Neural cell (in vitro differentiated cells): Measurements from ENCODE around the gene SUPT3H. TPM values are rescaled to one million over a fixed set of nuclear protein-coding genes. Genes with fewer than 3 reads are reported as not detected.

Experiments
- H2AFZ ChIP-seq: fragments of 200-600, 300-800 bp; sonication (generic), shearing (Covaris generic); 2 replicates; pipeline ENCODE4 v1.6.0; 2014; ENCODE audit warnings: low read depth, mild to moderate bottlenecking, antibody characterized with exemption, low read length, moderate library complexity
- H3F3A ChIP-seq: fragments of 200-600 bp; shearing (Covaris generic); 2 replicates; pipeline ENCODE4 v1.6.1; 2016; ENCODE audit warnings: mild to moderate bottlenecking, moderate library complexity, mixed read lengths, antibody characterized with exemption, low read length; ENCODE audit not compliant: insufficient read depth, poor library complexity, severe bottlenecking
- H3K27ac ChIP-seq: fragments of 200-600, 300-800 bp; sonication (generic), shearing (Covaris generic); 2 replicates; pipeline ENCODE4 v1.5.1; 2014; ENCODE audit warnings: mild to moderate bottlenecking, low read length, moderate library complexity
- H3K27me3 ChIP-seq: fragments of 300-800, 200-600 bp; sonication (generic), shearing (Covaris generic); 2 replicates; pipeline ENCODE4 v1.6.0; 2014; ENCODE audit warnings: mild to moderate bottlenecking, low read depth, low read length, moderate library complexity; ENCODE audit not compliant: insufficient read depth
- H3K36me3 ChIP-seq: fragments of 300-800, 200-600 bp; sonication (generic), shearing (Covaris generic); 2 replicates; pipeline ENCODE4 v1.5.1; 2014; ENCODE audit warnings: mild to moderate bottlenecking, antibody characterized with exemption, low read length, moderate library complexity; ENCODE audit not compliant: insufficient read depth
- H3K4me2 ChIP-seq: fragments of 300-800, 200-600 bp; sonication (generic), shearing (Covaris generic); 2 replicates; pipeline ENCODE4 v1.6.0; 2014; ENCODE audit warnings: mild to moderate bottlenecking, low read length
- H3K4me3 ChIP-seq: fragments of 300-800, 200-600 bp; sonication (generic), shearing (Covaris generic); 2 replicates; pipeline ENCODE4 v1.5.1; 2014; ENCODE audit warnings: mild to moderate bottlenecking, low read length, moderate library complexity
- H3K79me2 ChIP-seq: fragments of 200-600 bp; shearing (Covaris generic); replicated peaks from 2 replicates; pipeline ENCODE4 v1.6.0; 2014; ENCODE audit warnings: mild to moderate bottlenecking, low read length, moderate library complexity; ENCODE audit not compliant: insufficient read depth
- H3K9ac ChIP-seq: fragments of 300-800, 200-600 bp; sonication (generic), shearing (Covaris generic); 2 replicates; pipeline ENCODE4 v1.6.1; 2016; ENCODE audit warnings: mild to moderate bottlenecking, low read length, mixed read lengths
- H3K9me2 ChIP-seq: fragments of 200-600 bp; shearing (Covaris generic); 2 replicates; pipeline ENCODE4 v1.6.1; 2016; ENCODE audit warnings: mild to moderate bottlenecking, low read length, mixed read lengths; ENCODE audit not compliant: insufficient read depth
- H3K9me3 ChIP-seq: fragments of 200-600, 300-800 bp; sonication (generic), shearing (Covaris generic); 2 replicates; pipeline ENCODE4 v1.6.1; 2016; ENCODE audit warnings: mild to moderate bottlenecking, mixed run types, low read length, moderate library complexity, mixed read lengths
- H4K20me1 ChIP-seq: fragments of 200-600 bp; shearing (Covaris generic); 2 replicates; pipeline ENCODE4 v1.6.1; 2016; ENCODE audit warnings: mild to moderate bottlenecking, mixed run types; ENCODE audit not compliant: insufficient read depth
- CTCF ChIP-seq: fragments of 450-650 bp; IDR thresholded peaks from 2 replicates; pipeline ENCODE4 v1.5.1; 2014; ENCODE audit warnings: antibody characterized with exemption, mild to moderate bottlenecking, moderate library complexity; ENCODE audit not compliant: poor library complexity, severe bottlenecking
- EP300 ChIP-seq: fragments of 450-650 bp; conservative IDR thresholded peaks from 2 replicates; pipeline ENCODE4 v1.6.1; 2014; ENCODE audit warnings: antibody characterized with exemption, mild to moderate bottlenecking, moderate library complexity; ENCODE audit not compliant: poor library complexity, severe bottlenecking
- EZH2 ChIP-seq: fragments of 200-600, 300-800 bp; shearing (Covaris generic), sonication (generic); IDR thresholded peaks from 2 replicates; pipeline ENCODE4 v1.6.1; 2014; ENCODE audit warnings: antibody characterized with exemption, low read length, borderline replicate concordance, mild to moderate bottlenecking; ENCODE audit not compliant: insufficient read depth, poor library complexity, severe bottlenecking
- MXI1 ChIP-seq: fragments of 450-650 bp; conservative IDR thresholded peaks from 2 replicates; pipeline ENCODE4 v1.6.1; 2014; ENCODE audit warnings: antibody characterized with exemption, mild to moderate bottlenecking; ENCODE audit not compliant: poor library complexity, severe bottlenecking
- POLR2AphosphoS5 ChIP-seq: IDR thresholded peaks from 2 replicates; pipeline ENCODE4 v1.6.1; 2012
- RAD21 ChIP-seq: fragments of 450-650 bp; conservative IDR thresholded peaks from 2 replicates; pipeline ENCODE4 v1.6.1; 2014; ENCODE audit warnings: antibody characterized with exemption, mild to moderate bottlenecking, moderate library complexity
- SMC3 ChIP-seq: fragments of 450-650 bp; conservative IDR thresholded peaks from 2 replicates; pipeline ENCODE4 v1.6.1; 2014; ENCODE audit warnings: antibody characterized with exemption, mild to moderate bottlenecking, moderate library complexity; ENCODE audit not compliant: poor library complexity
- TAF1 ChIP-seq: IDR thresholded peaks from 2 replicates; pipeline ENCODE4 v1.6.1; 2012; ENCODE audit warnings: low read depth
- polyA plus RNA-seq: library from polyadenylated mRNA; depleted of rRNA; stranded (reverse); fragments of >200 nt; gene quantifications from 2 replicates; pipeline ENCODE4 v1.2.3, GENCODE V29; 2014
- TF ChIP-seq, protein P1 (sequence below): IDR thresholded peaks from 2 replicates; pipeline ENCODE4 v1.6.1; 2012; ENCODE audit warnings: borderline replicate concordance

The SUPT3H gene
- polyA plus RNA-seq, 1 donor from 2014 or later = 6.8 TPM

- H3K9me2 ChIP-seq = no peaks in the 10 kb centered on the region
- H3F3A ChIP-seq = no peaks in the 10 kb centered on the region
- H3K4me3 ChIP-seq = no peak overlapping the region
- H3K36me3 ChIP-seq = no peaks in the 10 kb centered on the region
- H3K9me3 ChIP-seq = peaks cover 7% of the 10 kb centered on the region
- no peak overlapping the region for H3K9ac ChIP-seq
- no peaks in the 10 kb centered on the region for H3K27me3 ChIP-seq
- H2AFZ ChIP-seq = no peak overlapping the region
- no peak overlapping the region for H3K27ac ChIP-seq
- H3K79me2 ChIP-seq = no peaks in the 10 kb centered on the region
- no peak overlapping the region for H3K4me2 ChIP-seq
- H4K20me1 ChIP-seq = no peaks in the 10 kb centered on the region
- TF ChIP-seq EZH2 = no peak
- no peak for TF ChIP-seq MXI1
- TF ChIP-seq POLR2AphosphoS5 = peak; percentile 80
- no peak for TF ChIP-seq RAD21
- TF ChIP-seq, protein P1, sequence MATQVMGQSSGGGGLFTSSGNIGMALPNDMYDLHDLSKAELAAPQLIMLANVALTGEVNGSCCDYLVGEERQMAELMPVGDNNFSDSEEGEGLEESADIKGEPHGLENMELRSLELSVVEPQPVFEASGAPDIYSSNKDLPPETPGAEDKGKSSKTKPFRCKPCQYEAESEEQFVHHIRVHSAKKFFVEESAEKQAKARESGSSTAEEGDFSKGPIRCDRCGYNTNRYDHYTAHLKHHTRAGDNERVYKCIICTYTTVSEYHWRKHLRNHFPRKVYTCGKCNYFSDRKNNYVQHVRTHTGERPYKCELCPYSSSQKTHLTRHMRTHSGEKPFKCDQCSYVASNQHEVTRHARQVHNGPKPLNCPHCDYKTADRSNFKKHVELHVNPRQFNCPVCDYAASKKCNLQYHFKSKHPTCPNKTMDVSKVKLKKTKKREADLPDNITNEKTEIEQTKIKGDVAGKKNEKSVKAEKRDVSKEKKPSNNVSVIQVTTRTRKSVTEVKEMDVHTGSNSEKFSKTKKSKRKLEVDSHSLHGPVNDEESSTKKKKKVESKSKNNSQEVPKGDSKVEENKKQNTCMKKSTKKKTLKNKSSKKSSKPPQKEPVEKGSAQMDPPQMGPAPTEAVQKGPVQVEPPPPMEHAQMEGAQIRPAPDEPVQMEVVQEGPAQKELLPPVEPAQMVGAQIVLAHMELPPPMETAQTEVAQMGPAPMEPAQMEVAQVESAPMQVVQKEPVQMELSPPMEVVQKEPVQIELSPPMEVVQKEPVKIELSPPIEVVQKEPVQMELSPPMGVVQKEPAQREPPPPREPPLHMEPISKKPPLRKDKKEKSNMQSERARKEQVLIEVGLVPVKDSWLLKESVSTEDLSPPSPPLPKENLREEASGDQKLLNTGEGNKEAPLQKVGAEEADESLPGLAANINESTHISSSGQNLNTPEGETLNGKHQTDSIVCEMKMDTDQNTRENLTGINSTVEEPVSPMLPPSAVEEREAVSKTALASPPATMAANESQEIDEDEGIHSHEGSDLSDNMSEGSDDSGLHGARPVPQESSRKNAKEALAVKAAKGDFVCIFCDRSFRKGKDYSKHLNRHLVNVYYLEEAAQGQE = no peak
- TF ChIP-seq TAF1 = no peak
- no peak for TF ChIP-seq SMC3
- TF ChIP-seq EP300 = peak; percentile 91
- TF ChIP-seq CTCF = no peak
These were observed 239.0 kb downstream of the SUPT3H start for GRCh38 chr6:45138765-45139164.

DNA sequence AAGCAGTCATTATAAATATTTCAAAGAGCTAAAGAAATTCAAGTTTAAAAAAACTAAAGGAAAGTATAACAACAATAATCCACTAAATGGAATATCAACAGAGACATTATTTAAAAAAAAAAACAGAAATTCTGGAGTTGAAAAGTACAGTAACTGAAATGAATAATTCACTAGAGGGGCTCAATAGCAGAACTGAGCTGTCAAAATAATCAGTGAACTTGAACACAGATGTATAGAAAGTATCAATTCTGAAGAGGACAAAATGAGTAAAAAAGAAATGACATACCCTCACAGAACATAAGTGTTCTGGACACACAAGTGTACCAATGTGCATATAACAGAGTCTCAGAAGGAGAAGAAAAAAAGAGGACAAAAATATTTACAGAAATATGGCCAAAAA lies 241.2 kb downstream of the SUPT3H start:
- TF ChIP-seq MXI1 = no peak
- no peak for TF ChIP-seq EZH2
- TF ChIP-seq, protein P1 = no peak
- TF ChIP-seq TAF1 = no peak
- no peak for TF ChIP-seq RAD21
- TF ChIP-seq CTCF = no peak
- TF ChIP-seq POLR2AphosphoS5 = no peak
- no peak for TF ChIP-seq SMC3
- no peak for TF ChIP-seq EP300
- Histone ChIP-seq H3F3A (no peaks in the 10 kb centered on the region), H3K4me3 (no peak overlapping the region), H3K9me2 (no peaks in the 10 kb centered on the region), H3K9me3 (peaks cover 7% of the 10 kb centered on the region), H2AFZ (no peak overlapping the region), H3K9ac (no peak overlapping the region), H3K4me2 (no peak overlapping the region), H3K27ac (no peak overlapping the region), H3K27me3 (no peaks in the 10 kb centered on the region), H4K20me1 (no peaks in the 10 kb centered on the region), H3K79me2 (no peaks in the 10 kb centered on the region), H3K36me3 (no peaks in the 10 kb centered on the region)
